ENCODE measurements around the gene ANGPTL8.
A peak's percentile ranks its signal among the peaks of the same experiment; 100 is the strongest.

Gene ANGPTL8

GRCh38 chr19:11239377-11240000 lies at the start of gene ANGPTL8:
TSS of gene ANGPTL8 (plus strand) at chr19:11239619. CDS start at chr19:11239638, 19 bp downstream.
- DNase-seq (ENCODE audit: low spot score), result no peak

GRCh38 chr19:11190501-11190900 lies 48.9 kb upstream of the ANGPTL8 start:
- DNase-seq (ENCODE audit: low spot score), result no peak

- peak; percentile 60 for DNase-seq (ENCODE audit: low spot score)
These were observed 48.1 kb upstream of the ANGPTL8 start for GRCh38 chr19:11191273-11191755.

- DNase-seq (ENCODE audit: low spot score), result no peak
These were observed 47.5 kb upstream of the ANGPTL8 start for GRCh38 chr19:11191934-11192333.

GRCh38 chr19:11192957-11193939 lies 46.2 kb upstream of the ANGPTL8 start:
- DNase-seq (ENCODE audit: low spot score), result no peak

- no peak for DNase-seq (ENCODE audit: low spot score)
These were observed 45.2 kb upstream of the ANGPTL8 start for GRCh38 chr19:11194173-11194572.

- no peak for DNase-seq (ENCODE audit: low spot score)
These were observed 44.5 kb upstream of the ANGPTL8 start for GRCh38 chr19:11194656-11195558.

GRCh38 chr19:11195681-11196080 lies 43.7 kb upstream of the ANGPTL8 start:
- no peak for DNase-seq (ENCODE audit: low spot score)

- DNase-seq (ENCODE audit: low spot score), result peak; percentile 73
These were observed 42.8 kb upstream of the ANGPTL8 start for GRCh38 chr19:11196406-11197287.

GRCh38 chr19:11197291-11198174 lies 41.9 kb upstream of the ANGPTL8 start, which contains the start of gene KANK2:
TSS of gene KANK2 (minus strand) at chr19:11197545. CDS start at chr19:11194511, 3,034 bp downstream.
- DNase-seq (ENCODE audit: low spot score), result peak; percentile 99

GRCh38 chr19:11198175-11198534 lies 41.3 kb upstream of the ANGPTL8 start:
- DNase-seq (ENCODE audit: low spot score), result no peak

GRCh38 chr19:11198769-11199424 lies 40.5 kb upstream of the ANGPTL8 start:
- no peak for DNase-seq (ENCODE audit: low spot score)

GRCh38 chr19:11199517-11199916 lies 39.9 kb upstream of the ANGPTL8 start:
- no peak for DNase-seq (ENCODE audit: low spot score)

- no peak for DNase-seq (ENCODE audit: low spot score)
These were observed 39.3 kb upstream of the ANGPTL8 start for GRCh38 chr19:11200015-11200574.

GRCh38 chr19:11200931-11201330 lies 38.5 kb upstream of the ANGPTL8 start:
- no peak for DNase-seq (ENCODE audit: low spot score)

- no peak for DNase-seq (ENCODE audit: low spot score)
These were observed 37.6 kb upstream of the ANGPTL8 start for GRCh38 chr19:11201791-11202190.

GRCh38 chr19:11202488-11203193 lies 36.8 kb upstream of the ANGPTL8 start:
- no peak for DNase-seq (ENCODE audit: low spot score)

Measured in HuH-7.5 (cell line).